OCI-M2 (cell line): Measurements from ENCODE around the gene TRIM7.
"Not testable (repeated sequence)": the region's sequence is repeated elsewhere in the genome, so short reads cannot be mapped to it uniquely, and the experiment has no call there.

Experiments used
- DNase-seq: peaks from one replicate; lab custom pipeline; 2025; ENCODE audit not compliant: unreplicated experiment; lab: John Stamatoyannopoulos, UW

TRIM7 gene

DNA sequence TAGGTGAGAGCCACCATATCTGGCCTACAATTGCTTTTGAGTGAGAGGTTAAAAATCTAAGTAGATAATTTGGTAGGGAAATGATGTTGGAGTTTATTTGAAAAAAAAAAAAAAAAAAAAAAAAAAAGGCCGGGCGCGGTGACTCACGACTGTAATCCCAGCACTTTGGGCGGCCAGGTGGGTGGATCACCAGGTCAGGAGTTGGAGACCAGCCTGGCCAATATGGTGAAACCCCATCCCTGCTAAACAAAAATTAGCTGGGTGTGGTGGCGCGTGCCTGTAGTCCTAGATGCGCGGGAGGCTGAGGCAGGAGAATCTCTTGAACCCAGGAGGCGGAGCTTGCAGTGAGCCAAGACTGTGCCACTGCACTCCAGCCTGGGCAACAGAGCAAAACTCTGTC lies 9.3 kb upstream of the TRIM7 start:
- DNase-seq = not testable (repeated sequence)

DNA sequence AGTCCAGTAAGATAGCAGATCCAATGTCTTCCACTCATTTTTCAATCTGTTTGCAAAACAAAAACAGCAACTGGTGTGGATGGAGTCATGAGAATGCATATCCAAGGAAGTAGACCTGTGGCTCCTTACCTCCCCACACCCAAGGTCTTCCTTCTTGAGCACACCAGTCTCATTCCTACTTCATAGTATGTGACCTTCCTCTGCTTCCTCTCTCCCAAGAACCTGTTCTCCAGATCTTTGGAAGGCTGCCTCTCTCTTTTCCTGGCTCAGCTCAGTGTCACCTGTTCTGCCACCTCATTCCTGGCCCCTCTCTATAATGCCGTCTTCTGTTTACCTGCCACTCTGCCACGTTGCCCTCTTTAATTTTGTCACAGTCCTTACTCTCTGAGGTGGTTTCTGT lies 7.9 kb upstream of the TRIM7 start:
- no peak for DNase-seq

GRCh38 chr5:181212080-181212479 lies 7.1 kb upstream of the TRIM7 start:
- no peak for DNase-seq

DNA sequence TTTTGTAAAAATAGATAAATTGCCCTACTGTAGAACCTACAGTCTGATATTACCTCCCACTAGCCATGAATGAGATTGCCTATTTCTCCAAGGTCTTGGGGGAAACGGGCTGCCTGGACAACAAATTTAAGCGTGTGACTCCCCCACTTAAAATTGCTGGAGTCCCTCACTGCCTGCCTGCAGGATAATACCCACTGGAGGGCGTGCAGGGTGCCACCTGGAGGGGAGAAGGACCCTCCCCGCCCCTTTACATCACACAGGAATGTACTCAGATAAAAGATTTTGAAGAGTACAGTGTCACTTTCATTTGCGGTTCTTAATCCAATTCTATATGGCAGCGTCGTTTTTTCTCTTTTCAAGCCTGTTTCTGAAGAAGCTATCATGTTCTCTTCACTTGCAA lies 6.2 kb upstream of the TRIM7 start:
- no peak for DNase-seq

GRCh38 chr5:181210698-181211097 lies 5.7 kb upstream of the TRIM7 start:
- DNase-seq = not testable (repeated sequence)

DNA sequence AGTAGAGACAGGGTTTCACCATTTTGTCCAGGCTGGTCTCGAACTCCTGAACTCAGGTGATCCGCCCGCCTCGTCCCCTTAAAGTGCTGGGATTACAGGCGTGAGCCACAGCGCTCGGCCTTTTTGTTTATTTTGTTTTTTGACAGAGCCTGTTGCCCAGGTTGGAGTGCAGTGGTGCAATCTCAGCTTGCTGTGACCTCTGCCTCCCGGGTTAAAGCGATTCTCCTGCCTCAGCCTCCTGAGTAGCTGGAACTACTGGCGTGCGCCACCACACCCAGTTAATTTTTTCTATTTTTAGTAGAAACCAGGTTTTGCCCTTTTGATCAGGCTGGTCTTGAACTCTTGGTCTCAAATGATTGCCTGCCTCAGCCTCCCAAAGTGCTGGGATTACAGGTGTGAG lies 5.2 kb upstream of the TRIM7 start:
- not testable (repeated sequence) for DNase-seq

GRCh38 chr5:181209006-181209405 lies 4.0 kb upstream of the TRIM7 start:
- DNase-seq = not testable (repeated sequence)

DNA sequence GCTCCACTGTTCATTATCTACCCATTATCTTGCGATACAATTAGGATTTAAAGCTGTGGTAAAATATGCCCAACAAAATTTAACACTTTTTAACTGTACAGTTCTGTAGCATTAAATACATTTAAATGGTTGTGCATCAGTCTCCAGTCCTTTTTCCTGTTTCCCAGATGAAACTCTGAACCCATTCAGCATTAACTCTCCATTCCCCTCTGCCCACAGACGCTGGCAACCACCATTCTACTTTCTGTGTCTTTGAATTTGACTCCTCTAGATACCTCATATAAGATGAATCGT lies 2.9 kb upstream of the TRIM7 start:
- no peak for DNase-seq

- DNase-seq = no peak
Measured at GRCh38 chr5:181207214-181207959, 2.4 kb upstream of the TRIM7 start.

GRCh38 chr5:181205761-181206649 lies 1.0 kb upstream of the TRIM7 start:
- DNase-seq = no peak

DNA sequence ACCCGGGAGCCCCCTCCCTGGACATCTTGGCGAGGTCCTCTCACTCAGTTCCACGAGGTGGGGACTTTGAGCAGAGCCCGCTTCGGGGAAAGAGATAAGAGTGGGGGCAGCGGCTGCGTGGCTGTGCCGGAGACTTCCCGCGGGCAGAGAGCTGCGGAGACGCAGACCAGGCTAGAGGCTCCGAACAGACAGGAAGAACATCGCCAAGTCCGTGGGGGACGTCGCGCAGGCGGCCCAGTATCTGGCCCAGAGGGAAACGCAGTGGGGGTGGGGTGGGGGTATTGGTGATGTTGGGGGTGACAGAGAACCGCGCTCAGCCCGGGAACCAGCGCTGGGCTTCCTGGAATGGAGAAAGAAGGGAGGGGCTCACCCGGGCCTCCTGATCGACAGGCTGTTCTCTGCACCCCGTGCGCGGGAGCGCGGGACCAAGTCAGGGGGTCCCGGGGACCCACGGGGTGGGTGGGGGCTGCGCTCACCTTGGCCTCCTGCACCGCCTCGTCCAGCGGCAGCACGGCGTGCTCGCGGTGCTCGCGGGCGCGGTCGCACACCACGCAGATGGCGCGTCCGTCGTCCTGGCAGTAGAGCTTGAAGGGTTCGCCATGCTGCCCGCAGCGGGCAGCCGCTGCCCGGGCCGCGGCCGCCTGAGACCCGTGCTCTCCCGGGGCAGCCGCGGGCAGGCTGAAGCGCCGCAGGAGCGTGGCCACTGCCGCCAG lies 727 bp downstream of the TRIM7 start:
- no peak for DNase-seq

GRCh38 chr5:181203777-181204112 lies 1.3 kb downstream of the TRIM7 start:
- DNase-seq = no peak

DNA sequence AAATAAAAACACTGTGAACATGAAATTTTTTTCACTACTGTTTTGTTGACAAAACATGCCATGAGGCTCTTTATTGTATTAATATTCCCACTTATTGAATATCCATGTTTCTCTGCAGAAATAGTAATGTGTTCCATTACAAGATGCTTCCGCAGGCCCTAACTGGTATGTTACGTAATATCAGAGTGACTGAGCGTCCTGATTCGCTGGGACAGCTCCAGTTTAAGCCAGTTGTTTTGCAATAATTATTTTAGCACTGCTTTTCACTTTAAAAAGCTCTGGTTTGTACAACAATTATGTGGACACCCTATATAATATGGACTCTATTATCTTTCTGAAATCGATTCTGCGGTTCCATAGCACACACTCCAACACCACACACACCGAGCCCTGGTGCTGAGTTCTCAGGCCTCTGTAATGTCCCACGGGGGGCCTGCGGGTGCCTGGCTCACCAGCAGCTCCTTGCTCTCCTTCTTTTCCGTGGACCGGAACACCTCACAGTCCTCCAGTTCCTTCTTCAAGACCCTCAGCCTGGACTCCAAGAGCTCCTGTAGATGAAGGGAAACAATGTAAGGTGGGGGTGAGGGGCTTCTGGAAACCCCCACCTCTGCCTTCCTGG lies 1.8 kb downstream of the TRIM7 start:
- DNase-seq = no peak

DNA sequence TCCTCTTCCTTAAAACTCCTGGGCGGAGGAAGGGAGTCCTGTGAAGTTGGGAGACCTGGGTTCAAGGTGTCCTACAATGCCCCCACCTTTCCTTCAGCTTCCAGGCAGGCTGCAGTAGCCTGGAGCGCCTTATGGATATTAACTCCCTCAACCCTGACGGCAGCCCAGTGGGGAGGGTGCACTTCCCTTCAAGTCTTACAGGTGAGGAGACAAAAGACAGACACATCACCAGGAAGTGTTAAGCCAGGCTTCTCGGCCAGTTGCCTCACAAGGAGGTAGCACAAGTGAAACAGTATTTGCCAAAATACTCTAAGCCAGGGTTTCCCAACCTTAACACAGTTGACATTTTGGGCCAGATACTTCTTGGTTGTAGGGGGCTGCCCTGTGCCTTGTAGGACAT lies 4.2 kb downstream of the TRIM7 start:
- DNase-seq = no peak

DNA sequence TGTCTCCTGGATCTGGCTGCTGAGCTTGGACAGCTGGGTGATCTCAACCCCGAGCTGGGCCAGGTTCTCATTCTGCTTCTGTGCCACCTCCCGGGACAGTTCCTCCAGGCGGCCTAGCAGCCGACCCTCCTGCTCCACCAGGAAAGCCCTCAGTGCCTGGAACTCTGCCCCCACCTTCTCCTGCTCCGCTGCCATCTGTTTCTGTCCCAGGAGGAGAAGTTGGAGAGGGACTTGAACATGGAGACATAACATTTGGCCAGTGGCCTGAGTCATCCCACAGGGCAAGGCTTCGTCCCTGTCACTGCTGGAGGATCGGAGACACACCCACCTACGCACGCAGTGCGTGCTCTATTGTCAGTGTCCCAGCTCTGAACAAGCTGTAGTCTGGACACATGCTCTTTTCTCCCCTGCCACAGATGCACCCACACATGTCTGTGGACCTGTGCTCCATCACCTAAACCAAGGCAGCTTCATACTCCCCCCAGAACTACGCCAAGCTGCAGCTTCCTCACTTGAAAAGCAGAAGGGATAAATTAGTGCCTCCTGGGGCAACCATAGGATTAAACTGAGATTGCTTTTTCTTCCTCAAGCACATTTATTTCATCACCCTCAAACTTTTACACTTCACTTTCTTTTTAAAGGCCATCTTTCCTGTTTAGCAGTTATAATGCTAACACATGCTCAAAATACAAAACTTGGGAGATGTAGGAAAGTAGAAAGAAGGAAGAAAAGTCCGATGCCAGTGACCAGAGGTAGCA lies 4.9 kb downstream of the TRIM7 start:
- DNase-seq = no peak

GRCh38 chr5:181198905-181199519 lies 6.0 kb downstream of the TRIM7 start:
- DNase-seq = no peak

DNA sequence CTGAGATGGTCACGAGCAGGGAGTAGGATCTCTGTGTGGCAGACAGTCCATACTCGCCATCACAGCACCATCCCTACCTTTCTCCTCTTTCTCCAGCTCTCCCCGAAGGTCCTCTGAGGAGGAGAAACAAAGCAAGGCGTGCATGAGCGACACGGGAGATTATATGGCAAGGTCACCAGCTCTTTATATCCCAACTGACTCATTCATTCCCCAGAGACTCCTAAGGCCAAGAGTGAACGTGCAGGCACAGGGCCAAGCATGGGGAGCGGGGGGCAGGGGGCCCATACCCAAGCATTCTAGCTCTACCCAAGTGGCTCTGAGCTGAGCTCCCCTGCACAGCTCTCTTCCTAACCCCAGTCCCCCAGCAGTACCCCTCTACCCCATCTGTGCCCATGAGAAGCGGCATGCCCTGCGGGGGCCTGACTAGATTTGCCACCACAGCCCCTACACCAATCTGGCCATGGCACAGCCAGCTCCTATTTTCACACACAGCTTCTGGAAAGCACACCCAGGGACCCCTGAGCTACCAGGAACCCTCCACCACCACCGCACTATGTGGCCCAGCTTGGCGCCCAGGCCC lies 6.8 kb downstream of the TRIM7 start:
- no peak for DNase-seq

GRCh38 chr5:181197326-181197951 lies 7.6 kb downstream of the TRIM7 start:
- DNase-seq = no peak

- DNase-seq = no peak
Measured at GRCh38 chr5:181195249-181195761, 9.7 kb downstream of the TRIM7 start.
